GM12878 (cell line): Measurements from ENCODE around the gene HSD17B4.

Experiments
- BACH1 ChIP-seq: fragments of 450-650 bp; IDR thresholded peaks from 2 replicates; pipeline ENCODE4 v1.6.1; 2017; ENCODE audit warnings: mild to moderate bottlenecking, borderline replicate concordance
- BCLAF1 ChIP-seq: fragments of 450-650 bp; IDR thresholded peaks from 2 replicates; pipeline ENCODE4 v1.6.1; 2017; ENCODE audit warnings: antibody characterized with exemption, mild to moderate bottlenecking, moderate library complexity
- DPF2 ChIP-seq: fragments of 450-650 bp; IDR thresholded peaks from 2 replicates; pipeline ENCODE4 v1.6.1; 2017; ENCODE audit warnings: mild to moderate bottlenecking
- LARP7 ChIP-seq: fragments of 450-650 bp; IDR thresholded peaks from 2 replicates; pipeline ENCODE4 v1.6.1; 2017; ENCODE audit warnings: mild to moderate bottlenecking
- PBX3 ChIP-seq: IDR thresholded peaks from 2 replicates; pipeline ENCODE4 v1.6.1; 2011; ENCODE audit warnings: mild to moderate bottlenecking, low read depth, low read length, moderate library complexity; ENCODE audit not compliant: insufficient replicate concordance
- REST ChIP-seq: IDR thresholded peaks from 2 replicates; pipeline ENCODE4 v1.6.1; 2012; ENCODE audit warnings: mild to moderate bottlenecking, low read depth, low read length
- TAF1 ChIP-seq: IDR thresholded peaks from 2 replicates; pipeline ENCODE4 v1.6.1; 2011; ENCODE audit warnings: mild to moderate bottlenecking, low read depth, low read length, borderline replicate concordance
- TBL1XR1 ChIP-seq: IDR thresholded peaks from 2 replicates; pipeline ENCODE4 v1.6.1; 2012; ENCODE audit warnings: low read depth, low read length, improper control_type of control experiment
- TCF12 ChIP-seq: IDR thresholded peaks from 2 replicates; pipeline ENCODE4 v1.6.1; 2011; ENCODE audit warnings: low read depth, mild to moderate bottlenecking, low read length

- no peak for TF ChIP-seq BACH1
- TF ChIP-seq TAF1 = no peak
- TF ChIP-seq PBX3 = no peak
- TF ChIP-seq DPF2 = no peak
- TF ChIP-seq LARP7 = no peak
- no peak for TF ChIP-seq REST
- TF ChIP-seq BCLAF1 = no peak
- no peak for TF ChIP-seq TCF12
- TF ChIP-seq TBL1XR1 = no peak
Measured at GRCh38 chr5:119476341-119476740, 24.0 kb downstream of the HSD17B4 start.
